ENCODE data around the gene RNMT. TPM values are rescaled to one million over a fixed set of nuclear protein-coding genes. Genes with fewer than 3 reads are reported as not detected.

Gene RNMT
- total and polyA plus RNA-seq, 2 of the 4 experiments (the other 2 are of a cell fraction) = 13.3 to 13.6 TPM

- Histone ChIP-seq H3K4me3 (ENCODE audit: insufficient read depth, low read depth, low read length) (peak overlapping the region; percentile 80), H3K36me3 (ENCODE audit: control insufficient read depth, insufficient read depth, low read length) (peaks cover 1% of the 10 kb centered on the region; the same call in 1 of the 2 replicates), H3K9me1 (ENCODE audit: insufficient read depth, low read length) (no peaks in the 10 kb centered on the region), H4K8ac (ENCODE audit: low read depth in 2 of 2, low read length in 2 of 2) (peak overlapping the region; percentile 9 to 46; a peak in 3 of 4 replicates), H2BK120ac (ENCODE audit: low read depth, low read length) (no peak overlapping the region), H3K27ac (ENCODE audit: insufficient read depth, low read length) (peak overlapping the region; percentile 28), H4K91ac (ENCODE audit: insufficient read depth, low read depth, low read length) (no peak overlapping the region; the same call in 1 of the 2 replicates), H3K9ac (ENCODE audit: low read depth, low read length) (peak overlapping the region; percentile 60), H3K14ac (replicated peaks; ENCODE audit: low read depth, low read length) (peak overlapping the region; percentile 81; the same call in 1 of the 2 replicates), H2AFZ (replicated peaks; ENCODE audit: low read length, poor library complexity) (peak overlapping the region; percentile 97), H2BK20ac (ENCODE audit: low read depth, low read length) (no peak overlapping the region), H2BK5ac (ENCODE audit: low read depth, low read length, poor library complexity, severe bottlenecking) (peak overlapping the region; percentile 28), H4K5ac (ENCODE audit: low read depth, low read length) (peak overlapping the region; percentile 50; the same call in 1 of the 2 replicates), H3K4ac (ENCODE audit: low read depth, low read length) (0 out of 2 replicates have a peak overlapping the region, but pooled peaks have one; percentile 50), H3K4me1 (ENCODE audit: control insufficient read depth, insufficient read depth, low read length) (no peaks in the 10 kb centered on the region), H3K9me3 (ENCODE audit: control insufficient read depth, insufficient read depth, low read length) (no peaks in the 10 kb centered on the region), H3K56ac (ENCODE audit: extremely low read depth, insufficient read depth, low read length) (peak overlapping the region; percentile 26), H2AK5ac (ENCODE audit: low read depth, low read length) (peak overlapping the region; percentile 9; the same call in 1 of the 2 replicates), H4K20me1 (ENCODE audit: insufficient read depth, low read length) (peaks cover 9% of the 10 kb centered on the region; the same call in 1 of the 2 replicates), H3K18ac (ENCODE audit: low read depth, low read length) (no peak overlapping the region), H2BK15ac (ENCODE audit: low read depth, low read length) (no peak overlapping the region), H3K27me3 (ENCODE audit: control insufficient read depth, insufficient read depth, low read length) (no peaks in the 10 kb centered on the region), H3K79me1 (ENCODE audit: low read depth in 1 of 2, low read length in 2 of 2) (peaks cover 16 to 55% of the 10 kb centered on the region in 2 experiments), H2AK9ac (replicated peaks; ENCODE audit: low read depth, low read length, poor library complexity) (peak overlapping the region; percentile 97), H3K4me2 (ENCODE audit: low read depth, low read length) (peak overlapping the region; percentile 89), H3K23ac (ENCODE audit: low read depth, low read length) (peak overlapping the region; percentile 71)
- CTCF ChIA-PET = no interaction called here
- WGBS, 2 experiments (ENCODE audit: extremely low coverage in 2 of 2, insufficient read length in 1 of 2) = 33% methylated on average over 3 of the region's 35 CpGs; no CpG with 5 or more reads in 1 of the 2 experiments
- POLR2A ChIA-PET (ENCODE audit: unreplicated experiment) = interaction anchor here (0.5 kb wide), 1 partner anchor 18 kb away, joined by 4 read pairs; no protein-coding TSS in a partner anchor
- TF ChIP-seq POLR2A (IDR thresholded peaks at IDR 0.05; ENCODE audit: low read depth, low read length) = no peak
- TF ChIP-seq USF2 (IDR thresholded peaks at IDR 0.05; ENCODE audit: low read depth, low read length) = no peak
- TF ChIP-seq BHLHE40 (IDR thresholded peaks at IDR 0.05; ENCODE audit: low read depth, low read length) = no peak
- no peak for TF ChIP-seq MXI1 (IDR thresholded peaks at IDR 0.05; ENCODE audit: borderline replicate concordance, low read depth, low read length)
- no peak for TF ChIP-seq CHD1 (IDR thresholded peaks at IDR 0.05; ENCODE audit: low read depth, low read length)
- no peak for TF ChIP-seq ELK1 (IDR thresholded peaks at IDR 0.05; ENCODE audit: borderline replicate concordance, low read depth, low read length)
- no peak for TF ChIP-seq FOS (IDR thresholded peaks at IDR 0.05; ENCODE audit: low read depth, low read length)
- no peak for TF ChIP-seq RAD21 (IDR thresholded peaks at IDR 0.05; ENCODE audit: low read length)
- TF ChIP-seq SMC3 (IDR thresholded peaks at IDR 0.05; ENCODE audit: low read depth, low read length) = no peak
- TF ChIP-seq CEBPB (IDR thresholded peaks at IDR 0.05; ENCODE audit: low read depth, low read length) = no peak
- TF ChIP-seq MAZ (IDR thresholded peaks at IDR 0.05; ENCODE audit: borderline replicate concordance, low read depth, low read length) = no peak
- ATAC-seq (ENCODE audit: low read depth) = no peak; the same call in 1 of the 2 replicates
- peak; percentile 2 for DNase-seq
- no TSS peak for BruUV-seq (replicated peaks)
- in situ Hi-C loops (cut with MboI; ENCODE audit: low sequenced_read_pairs) = loop anchor here (25.0 kb wide), 1 partner anchor 738 kb away; the partner anchor contains the start of gene CEP192
- intact Hi-C loops (cut with micrococcal nuclease) = no loop called here
- dilution Hi-C loops (cut with HindIII; ENCODE audit: low sequenced_read_pairs, unreplicated experiment) = no loop called here
These were observed 774 bp upstream of the RNMT start for GRCh38 chr18:13725566-13726231.
